ENCODE results near the gene MTHFD1L.

MTHFD1L gene

GRCh38 chr6:150899231-150899630, 33.7 kb downstream of the MTHFD1L start:
- no peak for DNase-seq

GRCh38 chr6:150900049-150900448, 34.5 kb downstream of the MTHFD1L start:
- no peak for DNase-seq

GRCh38 chr6:150902142-150902776, 36.8 kb downstream of the MTHFD1L start:
- DNase-seq = no peak

GRCh38 chr6:150905769-150906168, 40.3 kb downstream of the MTHFD1L start:
- DNase-seq = no peak

GRCh38 chr6:150906641-150907326, 41.3 kb downstream of the MTHFD1L start:
- no peak for DNase-seq

GRCh38 chr6:150907383-150907782, 41.9 kb downstream of the MTHFD1L start:
- DNase-seq = no peak

GRCh38 chr6:150908901-150909300, 43.4 kb downstream of the MTHFD1L start:
- no peak for DNase-seq

- DNase-seq = no peak
Observed at GRCh38 chr6:150910561-150910960, 45.1 kb downstream of the MTHFD1L start.

GRCh38 chr6:150914372-150914771, 48.9 kb downstream of the MTHFD1L start:
- no peak for DNase-seq

- no peak for DNase-seq
Observed at GRCh38 chr6:150915131-150915879, 49.8 kb downstream of the MTHFD1L start.

GRCh38 chr6:150915880-150916265, 50.4 kb downstream of the MTHFD1L start:
- no peak for DNase-seq

GRCh38 chr6:150919938-150920337, 54.4 kb downstream of the MTHFD1L start:
- no peak for DNase-seq

- no peak for DNase-seq
Observed at GRCh38 chr6:150922137-150922536, 56.6 kb downstream of the MTHFD1L start.

GRCh38 chr6:150924808-150925589, 59.5 kb downstream of the MTHFD1L start:
- DNase-seq = no peak

GRCh38 chr6:150925590-150925928, 60.1 kb downstream of the MTHFD1L start:
- DNase-seq = no peak

- no peak for DNase-seq
Observed at GRCh38 chr6:150925976-150926375, 60.5 kb downstream of the MTHFD1L start.

- DNase-seq = no peak
Observed at GRCh38 chr6:150928882-150929281, 63.4 kb downstream of the MTHFD1L start.

GRCh38 chr6:150929416-150929815, 63.9 kb downstream of the MTHFD1L start:
- DNase-seq = no peak

- DNase-seq = no peak
Observed at GRCh38 chr6:150930841-150931240, 65.3 kb downstream of the MTHFD1L start.

GRCh38 chr6:150931405-150931804, 65.9 kb downstream of the MTHFD1L start:
- DNase-seq = no peak

GRCh38 chr6:150932996-150933395, 67.5 kb downstream of the MTHFD1L start:
- DNase-seq = no peak

GRCh38 chr6:150934380-150934779, 68.9 kb downstream of the MTHFD1L start:
- no peak for DNase-seq

- DNase-seq = no peak
Observed at GRCh38 chr6:150936021-150936555, 70.6 kb downstream of the MTHFD1L start.
